ENCODE data around the gene TAS2R46.
"Not testable (repeated sequence)": the region's sequence is repeated elsewhere in the genome, so short reads cannot be mapped to it uniquely, and the experiment has no call there.

The TAS2R46 gene

GRCh38 chr12:11062194-11062593 is at the start of gene TAS2R46:
Gene TAS2R46 (minus strand): TSS chr12:11062294. CDS start chr12:11062294, 0 bp downstream.
- not testable (repeated sequence) for DNase-seq

- DNase-seq = not testable (repeated sequence)
Measured at GRCh38 chr12:11111213-11111612, 49.1 kb upstream of the TAS2R46 start.

GRCh38 chr12:11108862-11109261 is 46.8 kb upstream of the TAS2R46 start:
- DNase-seq = no peak

- no peak for DNase-seq
Measured at GRCh38 chr12:11107719-11108118, 45.6 kb upstream of the TAS2R46 start.

GRCh38 chr12:11106288-11106687 is 44.2 kb upstream of the TAS2R46 start:
- no peak for DNase-seq

- DNase-seq = no peak
Measured at GRCh38 chr12:11105546-11105945, 43.5 kb upstream of the TAS2R46 start.

- not testable (repeated sequence) for DNase-seq
Measured at GRCh38 chr12:11094910-11095309, 32.8 kb upstream of the TAS2R46 start.

- no peak for DNase-seq
Measured at GRCh38 chr12:11092128-11092527, 30.0 kb upstream of the TAS2R46 start, which contains the start of gene TAS2R43. Gene TAS2R43 (minus strand): TSS chr12:11092313. CDS start chr12:11092229, 84 bp downstream.

- DNase-seq = no peak
Measured at GRCh38 chr12:11089246-11089645, 27.2 kb upstream of the TAS2R46 start.

- no peak for DNase-seq
Measured at GRCh38 chr12:11085419-11085818, 23.3 kb upstream of the TAS2R46 start.

- DNase-seq = no peak
Measured at GRCh38 chr12:11081987-11082386, 19.9 kb upstream of the TAS2R46 start.

GRCh38 chr12:11078246-11078645 is 16.2 kb upstream of the TAS2R46 start:
- DNase-seq = no peak

- DNase-seq = no peak
Measured at GRCh38 chr12:11075642-11076041, 13.5 kb upstream of the TAS2R46 start.

- no peak for DNase-seq
Measured at GRCh38 chr12:11071414-11071813, 9.3 kb upstream of the TAS2R46 start.

GRCh38 chr12:11070999-11071398 is 8.9 kb upstream of the TAS2R46 start:
- DNase-seq = no peak

- no peak for DNase-seq
Measured at GRCh38 chr12:11069854-11070365, 7.8 kb upstream of the TAS2R46 start.

- no peak for DNase-seq
Measured at GRCh38 chr12:11067514-11067913, 5.4 kb upstream of the TAS2R46 start.

- DNase-seq = no peak
Measured at GRCh38 chr12:11059784-11060183, 2.3 kb downstream of the TAS2R46 start.

GRCh38 chr12:11059041-11059440 is 3.1 kb downstream of the TAS2R46 start:
- DNase-seq = no peak

- no peak for DNase-seq
Measured at GRCh38 chr12:11055306-11055705, 6.8 kb downstream of the TAS2R46 start.

- not testable (repeated sequence) for DNase-seq
Measured at GRCh38 chr12:11049806-11050531, 12.1 kb downstream of the TAS2R46 start.

- not testable (repeated sequence) for DNase-seq
Measured at GRCh38 chr12:11041366-11041765, 20.7 kb downstream of the TAS2R46 start.

GRCh38 chr12:11040162-11040561 is 21.9 kb downstream of the TAS2R46 start:
- DNase-seq = no peak

- no peak for DNase-seq
Measured at GRCh38 chr12:11039171-11039570, 22.9 kb downstream of the TAS2R46 start.

- not testable (repeated sequence) for DNase-seq
Measured at GRCh38 chr12:11033959-11034358, 28.1 kb downstream of the TAS2R46 start.
